Measurements from ENCODE around the gene IDH1. TPM values are rescaled to one million over a fixed set of nuclear protein-coding genes. Genes with fewer than 3 reads are reported as not detected.
A peak's percentile ranks its signal among the peaks of the same experiment; 100 is the strongest.
"Not testable (repeated sequence)": the region's sequence is repeated elsewhere in the genome, so short reads cannot be mapped to it uniquely, and the experiment has no call there.

Gene IDH1
- total RNA-seq, 1 donor from 2014 or later, result 179 TPM

- ATAC-seq, result no peak
Observed at GRCh38 chr2:208256192-208256782, 1.4 kb upstream of the IDH1 start.

GRCh38 chr2:208255557-208256106, 761 bp upstream of the IDH1 start:
- ATAC-seq, result no peak

DNA sequence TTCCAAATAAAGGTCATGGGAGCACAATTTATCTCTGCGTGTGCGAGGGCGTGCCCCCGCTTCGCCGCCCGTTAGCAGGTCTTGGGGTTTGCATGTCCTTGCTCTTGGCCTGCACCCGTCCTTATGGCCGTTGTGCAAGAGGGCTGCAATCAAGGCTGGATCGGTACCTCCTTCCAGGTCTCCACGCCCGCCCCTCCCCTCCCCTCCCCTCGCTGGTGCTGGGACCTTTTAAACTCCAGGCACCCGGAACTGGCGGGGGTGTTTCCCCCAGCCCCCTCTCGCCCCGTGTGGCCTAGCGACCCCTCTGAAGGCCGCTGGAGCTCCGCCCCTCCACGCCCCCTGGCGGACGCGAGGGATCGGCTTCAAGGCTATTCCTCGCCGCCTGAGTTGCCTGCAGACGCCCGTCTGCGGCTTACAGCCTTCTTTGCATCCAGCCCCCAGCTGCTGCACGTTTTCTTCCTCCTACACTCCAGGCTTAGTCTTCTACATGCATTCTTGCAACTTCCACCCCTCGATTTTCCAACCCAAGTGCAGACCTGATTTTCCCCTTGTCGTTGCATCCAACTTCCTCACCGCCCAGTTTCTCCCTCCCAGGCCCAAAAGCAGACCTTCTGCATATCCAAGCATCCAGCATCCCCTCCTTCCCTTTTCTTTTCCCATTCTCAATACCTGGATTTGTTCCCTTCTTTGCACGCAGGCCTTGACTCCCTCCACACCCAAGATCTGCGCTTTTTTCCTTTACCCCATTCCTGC, 577 bp downstream of the IDH1 start:
- peak; percentile 81 for ATAC-seq

- ATAC-seq, result no peak
Observed at GRCh38 chr2:208253600-208254117, 1.2 kb downstream of the IDH1 start.

- no peak for ATAC-seq
Observed at GRCh38 chr2:208252716-208253492, 2.0 kb downstream of the IDH1 start.

- ATAC-seq, result no peak
Observed at GRCh38 chr2:208251098-208251497, 3.8 kb downstream of the IDH1 start.

GRCh38 chr2:208250388-208250787, 4.5 kb downstream of the IDH1 start:
- ATAC-seq, result no peak

DNA sequence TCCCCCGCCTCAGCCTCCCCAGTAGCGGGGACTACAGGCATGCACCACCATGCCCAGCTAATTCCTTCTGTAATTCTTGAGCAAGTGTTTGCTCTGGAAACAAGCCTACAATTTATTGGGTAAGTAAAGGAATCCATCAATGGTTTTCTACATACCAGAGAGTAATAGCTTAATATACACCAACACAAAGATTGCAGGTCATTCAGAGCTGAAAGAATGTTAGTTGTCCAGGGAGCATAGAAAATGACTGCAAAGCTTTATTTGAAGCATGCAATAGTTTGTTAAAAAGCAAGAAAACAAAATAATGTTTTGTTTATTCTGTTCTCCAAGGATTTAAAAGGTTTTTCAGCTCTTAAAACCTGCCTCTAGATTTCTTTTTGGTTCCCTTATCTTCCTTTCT, 5.6 kb downstream of the IDH1 start:
- no peak for ATAC-seq

DNA sequence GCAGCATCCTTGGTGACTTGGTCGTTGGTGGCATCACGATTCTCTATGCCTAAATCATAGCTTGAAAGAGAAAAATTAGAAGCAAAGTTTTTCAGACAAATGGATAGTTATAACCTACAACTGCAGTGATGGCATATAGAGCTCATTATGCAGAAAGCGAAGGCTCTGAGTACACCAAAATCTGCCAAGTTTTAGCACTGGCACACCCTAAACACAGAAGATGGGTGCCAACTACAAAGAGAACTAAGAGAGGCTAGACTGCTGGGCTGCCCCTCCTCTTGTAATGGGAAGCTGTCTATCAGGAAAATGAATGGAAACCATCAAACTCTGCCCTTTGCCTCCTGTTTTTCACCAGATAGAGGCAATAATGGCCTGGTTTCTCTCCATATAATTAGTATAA, 6.3 kb downstream of the IDH1 start:
- no peak for ATAC-seq

DNA sequence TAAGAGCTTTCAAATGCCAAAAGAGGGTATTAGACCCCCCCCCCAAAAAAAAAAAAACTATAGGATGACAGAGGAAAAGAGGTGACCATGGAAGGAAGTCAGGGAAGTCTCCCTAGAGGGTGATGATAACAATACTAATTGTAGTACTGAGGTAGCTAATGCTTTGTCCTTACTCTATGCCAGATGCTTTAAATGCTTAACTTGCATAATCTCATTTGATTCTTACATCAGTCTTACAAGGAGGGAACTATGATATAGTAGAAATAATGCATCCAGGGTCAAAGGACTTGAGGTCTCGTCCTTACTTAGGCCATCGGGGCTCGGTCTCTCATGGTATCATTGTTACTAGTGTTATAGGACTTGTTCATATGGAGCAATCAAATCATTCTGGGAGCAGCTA, 9.1 kb downstream of the IDH1 start:
- no peak for ATAC-seq

DNA sequence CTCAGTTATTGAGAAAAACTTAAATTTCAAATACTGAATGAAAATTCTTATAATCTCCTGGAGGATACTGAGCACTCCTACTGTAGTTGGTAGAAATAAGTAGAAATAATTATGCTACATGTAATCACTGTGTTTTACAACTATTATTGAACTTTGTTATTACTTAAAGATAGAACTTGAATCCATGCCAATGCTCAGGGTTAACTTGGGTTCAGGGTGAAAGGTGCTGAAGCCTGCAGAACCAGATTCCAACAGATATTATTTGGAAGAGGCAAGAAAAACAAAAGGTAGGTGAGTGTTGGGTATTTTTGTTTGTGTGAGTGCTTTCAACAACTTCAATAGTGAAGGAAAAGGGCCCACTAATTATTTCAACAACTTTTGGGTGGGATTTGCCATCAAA, 10.4 kb downstream of the IDH1 start:
- ATAC-seq, result no peak

- ATAC-seq, result no peak
Observed at GRCh38 chr2:208240619-208241209, 14.2 kb downstream of the IDH1 start.

DNA sequence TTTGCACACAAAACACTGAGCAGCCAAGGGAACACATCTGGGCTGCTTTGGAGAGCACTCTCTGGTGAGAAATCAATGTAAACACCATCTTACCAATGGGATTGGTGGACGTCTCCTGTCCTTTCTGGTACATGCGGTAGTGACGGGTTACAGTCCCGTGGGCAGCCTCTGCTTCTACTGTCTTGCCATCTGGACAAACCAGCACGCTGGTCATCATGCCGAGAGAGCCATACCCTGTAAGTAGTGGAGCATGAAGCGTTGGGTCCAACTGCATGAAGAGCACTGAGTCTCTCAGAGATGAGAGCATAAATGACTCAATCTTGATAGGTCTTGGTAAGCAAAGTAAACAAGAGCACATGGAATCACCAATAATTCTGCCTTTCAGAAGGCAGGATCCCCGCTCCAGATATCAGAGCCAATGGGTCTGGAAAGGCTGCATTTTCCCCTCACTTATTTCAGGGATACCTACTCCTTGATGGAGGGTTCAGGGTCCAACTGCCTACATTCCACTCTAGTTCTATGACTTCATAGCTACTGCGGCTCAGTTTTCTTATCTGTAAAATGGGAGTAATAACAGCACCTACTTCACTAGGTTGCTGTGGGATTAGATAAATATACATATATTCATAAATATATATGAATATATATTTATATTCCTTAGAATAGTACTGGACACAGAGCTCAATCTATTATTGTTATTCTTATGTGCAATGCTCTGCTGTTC, 14.9 kb downstream of the IDH1 start:
- no peak for ATAC-seq

DNA sequence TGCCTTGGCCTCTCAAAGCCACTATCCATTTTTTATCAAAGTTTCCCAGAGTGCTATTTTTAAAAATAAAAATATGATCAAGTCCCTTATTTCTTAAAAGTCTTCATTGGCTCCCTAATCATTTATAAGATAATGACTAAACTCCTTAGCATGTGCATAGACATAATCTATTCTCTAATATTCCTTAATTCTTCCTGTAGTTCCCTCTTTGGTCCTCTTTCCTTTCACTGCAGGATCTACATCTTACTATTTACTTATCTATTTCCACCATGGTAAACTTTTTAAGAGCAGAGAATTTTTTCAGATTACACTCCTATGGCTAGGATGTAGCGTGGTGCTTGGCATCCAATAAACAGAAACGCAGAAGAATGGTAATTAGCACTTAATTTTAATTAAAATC, 19.0 kb downstream of the IDH1 start:
- no peak for ATAC-seq

- no peak for ATAC-seq
Observed at GRCh38 chr2:208234786-208235185, 20.1 kb downstream of the IDH1 start.

- no peak for ATAC-seq
Observed at GRCh38 chr2:208228476-208228875, 26.4 kb downstream of the IDH1 start.

DNA sequence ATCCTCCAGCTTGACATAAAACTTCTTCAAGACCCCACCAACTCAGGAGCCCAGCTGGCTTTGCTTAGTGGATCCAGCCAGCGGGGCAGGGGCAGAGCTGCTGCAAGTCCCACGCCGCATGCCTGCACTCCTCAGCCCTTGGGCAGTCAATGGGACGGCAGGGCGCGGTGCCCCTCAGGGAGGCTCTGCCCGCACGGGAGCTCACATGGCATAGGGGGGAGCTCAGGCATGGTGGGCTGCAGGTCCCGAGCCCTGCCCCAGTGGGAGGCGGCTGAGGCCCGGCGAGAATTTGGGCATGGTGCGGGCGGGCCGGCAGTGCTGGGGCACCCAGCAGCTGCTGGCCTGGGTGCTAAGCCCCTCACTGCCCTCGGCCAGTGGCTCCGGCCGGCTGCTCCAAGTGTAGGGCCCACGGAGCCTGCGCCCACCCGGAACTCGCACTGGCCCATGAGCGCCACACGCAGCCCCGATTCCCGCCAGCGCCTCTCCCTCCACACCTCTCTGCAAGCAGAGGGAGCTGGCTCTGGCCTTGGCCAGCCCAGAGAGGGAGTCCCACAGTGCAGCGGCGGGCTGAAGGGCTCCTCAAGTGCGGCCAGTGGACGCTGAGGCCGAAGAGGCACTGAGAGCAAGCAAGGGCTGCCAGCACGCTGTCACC, 27.2 kb downstream of the IDH1 start:
- ATAC-seq, result no peak

DNA sequence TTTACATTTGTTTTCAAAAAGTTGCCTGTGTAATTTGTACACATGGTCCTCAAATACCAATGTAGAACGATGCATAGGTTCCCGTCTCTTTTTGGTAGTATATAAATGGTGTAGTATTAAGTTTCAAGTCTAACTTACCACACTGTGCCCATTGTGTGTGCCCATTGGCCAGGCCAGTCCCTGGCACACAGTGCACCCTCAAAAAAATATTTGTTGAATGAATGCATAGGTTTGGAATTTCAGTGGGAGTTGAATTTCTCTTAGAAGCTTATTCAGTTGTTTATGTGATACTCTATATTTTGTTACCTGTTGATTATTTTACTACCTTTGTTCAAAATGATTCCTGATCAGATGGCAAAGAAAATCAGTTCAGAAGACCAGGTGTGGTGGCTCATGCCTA, 30.1 kb downstream of the IDH1 start:
- ATAC-seq, result no peak

GRCh38 chr2:208222351-208222750, 32.5 kb downstream of the IDH1 start:
- peak; percentile 87 for ATAC-seq

DNA sequence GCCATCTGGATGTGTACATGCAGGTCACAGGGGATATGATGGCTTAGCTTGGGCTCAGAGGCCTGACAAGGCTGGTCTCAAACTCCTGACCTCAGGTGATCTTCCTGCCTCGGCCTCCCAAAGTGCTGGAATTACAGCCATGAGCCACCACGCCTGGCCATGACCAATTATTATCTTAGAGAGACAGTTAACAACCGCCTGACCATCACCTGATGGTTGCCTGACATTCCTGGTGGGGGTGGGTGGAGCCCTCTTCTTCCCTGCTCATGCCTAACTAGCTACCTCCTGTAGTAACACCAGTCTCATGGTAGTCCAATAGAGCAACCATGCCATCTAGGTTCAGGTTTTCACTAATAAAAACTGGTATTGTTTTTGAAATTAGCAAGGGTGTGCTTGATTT, 33.0 kb downstream of the IDH1 start:
- ATAC-seq, result not testable (repeated sequence)

DNA sequence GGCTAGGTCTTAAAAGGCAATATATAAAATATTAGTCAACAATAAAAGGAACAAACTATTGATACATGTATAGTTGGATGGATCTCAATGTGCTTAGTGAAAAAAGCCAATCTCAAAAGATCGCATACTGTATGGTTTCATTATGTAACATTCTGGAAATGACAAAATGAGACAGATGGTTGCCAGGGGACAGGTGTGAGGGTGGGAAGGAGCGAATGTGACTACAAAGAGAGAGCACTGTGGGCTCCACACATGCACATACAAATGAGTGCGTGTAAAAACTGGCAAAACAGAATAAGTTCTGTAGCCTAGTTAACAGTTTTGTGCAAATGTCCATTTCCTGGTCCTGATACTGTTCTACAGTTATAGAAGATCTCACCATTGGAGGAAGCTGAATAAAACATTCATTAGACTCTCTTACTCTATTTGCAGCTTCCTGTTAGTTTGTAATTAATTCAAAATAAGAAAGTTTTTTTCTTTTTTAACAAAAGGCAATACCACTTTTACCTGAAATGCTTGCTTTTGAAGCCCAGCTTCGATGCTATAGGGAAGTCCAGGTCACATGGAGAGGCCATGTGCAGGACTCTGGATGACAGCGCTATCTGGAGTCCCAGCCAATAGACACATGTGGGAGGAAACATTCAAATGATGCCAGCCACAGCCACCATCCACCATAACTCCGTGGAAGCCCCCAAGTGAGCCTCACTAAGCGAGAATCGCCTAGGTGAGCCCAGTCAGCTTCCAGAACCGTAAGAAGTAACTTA, 44.0 kb downstream of the IDH1 start:
- ATAC-seq, result no peak

Measured in esophagus mucosa (tissue), 1 donor.